Stromal cell of bone marrow (primary cell): ENCODE data around the gene HSPG2.

Experiments
- DNase-seq: peaks from one replicate; pipeline ENCODE4 v3.0.0-alpha.2; 2012; ENCODE audit warnings: low read depth

HSPG2 gene

GRCh38 chr1:21898326-21899200, 38.5 kb downstream of the HSPG2 start:
- no peak for DNase-seq

GRCh38 chr1:21897844-21898243, 39.3 kb downstream of the HSPG2 start:
- no peak for DNase-seq

- DNase-seq: no peak
Measured at GRCh38 chr1:21896652-21897532, 40.2 kb downstream of the HSPG2 start.

- DNase-seq: no peak
Measured at GRCh38 chr1:21896026-21896425, 41.1 kb downstream of the HSPG2 start.

- DNase-seq: no peak
Measured at GRCh38 chr1:21894034-21894881, 42.9 kb downstream of the HSPG2 start.

- no peak for DNase-seq
Measured at GRCh38 chr1:21893046-21893805, 43.9 kb downstream of the HSPG2 start.

GRCh38 chr1:21891621-21892479, 45.3 kb downstream of the HSPG2 start:
- DNase-seq: no peak

- no peak for DNase-seq
Measured at GRCh38 chr1:21891081-21891480, 46.0 kb downstream of the HSPG2 start.

- DNase-seq: no peak
Measured at GRCh38 chr1:21888500-21888899, 48.6 kb downstream of the HSPG2 start.

GRCh38 chr1:21887796-21888195, 49.3 kb downstream of the HSPG2 start:
- no peak for DNase-seq

- no peak for DNase-seq
Measured at GRCh38 chr1:21887216-21887736, 49.8 kb downstream of the HSPG2 start.

- DNase-seq: no peak
Measured at GRCh38 chr1:21886486-21887215, 50.5 kb downstream of the HSPG2 start.

GRCh38 chr1:21885236-21886037, 51.7 kb downstream of the HSPG2 start:
- no peak for DNase-seq

- no peak for DNase-seq
Measured at GRCh38 chr1:21884456-21885235, 52.5 kb downstream of the HSPG2 start.

GRCh38 chr1:21882721-21883415, 54.2 kb downstream of the HSPG2 start:
- DNase-seq: no peak

GRCh38 chr1:21881250-21881649, 55.9 kb downstream of the HSPG2 start:
- DNase-seq: no peak

- DNase-seq: no peak
Measured at GRCh38 chr1:21880619-21880970, 56.5 kb downstream of the HSPG2 start.
